SJCRH30 (cell line): ENCODE results near the gene HIGD1A. TPM values are rescaled to one million over a fixed set of nuclear protein-coding genes. Genes with fewer than 3 reads are reported as not detected.

Experiments
- DNase-seq, 2 experiments: peaks; one replicate each; pipeline ENCODE4 v3.0.0-alpha.2; 2015 to 2020
- H3K27ac ChIP-seq: fragments of 250-450 bp; sonication (Bioruptor Pico); 2 replicates; pipeline ENCODE4 v1.5.1; 2020; ENCODE audit warnings: mild to moderate bottlenecking, moderate library complexity
- H3K27me3 ChIP-seq: fragments of 250-450 bp; sonication (Bioruptor Pico); 2 replicates; pipeline ENCODE4 v1.5.1; 2020; ENCODE audit warnings: mild to moderate bottlenecking, moderate library complexity
- H3K36me3 ChIP-seq: fragments of 250-450 bp; sonication (Bioruptor Pico); 2 replicates; pipeline ENCODE4 v1.5.1; 2020; ENCODE audit warnings: mild to moderate bottlenecking, moderate library complexity
- H3K4me1 ChIP-seq: fragments of 250-450 bp; sonication (Bioruptor Pico); 2 replicates; pipeline ENCODE4 v1.5.1; 2020; ENCODE audit warnings: mild to moderate bottlenecking, moderate library complexity
- H3K4me3 ChIP-seq: fragments of 250-450 bp; sonication (Bioruptor Pico); 2 replicates; pipeline ENCODE4 v1.5.1; 2020; ENCODE audit warnings: mild to moderate bottlenecking, moderate library complexity
- H3K9me3 ChIP-seq: fragments of 250-450 bp; sonication (Bioruptor Pico); replicated peaks from 2 replicates; pipeline ENCODE4 v1.5.1; 2020; ENCODE audit warnings: mild to moderate bottlenecking, moderate library complexity
- total RNA-seq: library from RNA; depleted of rRNA; stranded (reverse); fragments of >200 nt; shearing (Covaris generic); gene quantifications from 2 replicates; pipeline ENCODE4 v1.2.3, GENCODE V29; 2014

Gene HIGD1A
- total RNA-seq, 1 experiment from 2014 or later, result 171 TPM

- H3K36me3 ChIP-seq, result no peaks in the 10 kb centered on the region
These were observed 34.3 kb upstream of the HIGD1A start for GRCh38 chr3:42838571-42838970.

GRCh38 chr3:42836150-42837123 lies 32.1 kb upstream of the HIGD1A start:
- no peak for DNase-seq

More at GRCh38 chr3:42838571-42838970, 34.3 kb upstream of the HIGD1A start:
- DNase-seq, result no peak
- Histone ChIP-seq H3K4me3 (no peak overlapping the region), H3K9me3 (no peaks in the 10 kb centered on the region), H3K27me3 (no peaks in the 10 kb centered on the region), H3K27ac (no peak overlapping the region), H3K4me1 (no peaks in the 10 kb centered on the region)

GRCh38 chr3:42831321-42831713 lies 27.0 kb upstream of the HIGD1A start:
- no peak overlapping the region for H3K4me3 ChIP-seq
- H3K9me3 ChIP-seq, result no peaks in the 10 kb centered on the region
- H3K27ac ChIP-seq, result no peak overlapping the region
- no peaks in the 10 kb centered on the region for H3K27me3 ChIP-seq
- peak; percentile 60 to 72 for DNase-seq
- H3K36me3 ChIP-seq, result no peaks in the 10 kb centered on the region
- H3K4me1 ChIP-seq, result no peaks in the 10 kb centered on the region

More at GRCh38 chr3:42836150-42837123, 32.1 kb upstream of the HIGD1A start:
- Histone ChIP-seq H3K27ac (no peak overlapping the region), H3K27me3 (no peaks in the 10 kb centered on the region), H3K4me3 (no peak overlapping the region), H3K36me3 (no peaks in the 10 kb centered on the region), H3K4me1 (no peaks in the 10 kb centered on the region), H3K9me3 (no peaks in the 10 kb centered on the region)

GRCh38 chr3:42830437-42831320 lies 26.4 kb upstream of the HIGD1A start:
- peak in 1 of 2 experiments; percentile 10 for DNase-seq

GRCh38 chr3:42829628-42830436 lies 25.5 kb upstream of the HIGD1A start:
- Histone ChIP-seq H3K4me3 (no peak overlapping the region), H3K36me3 (no peaks in the 10 kb centered on the region), H3K4me1 (no peaks in the 10 kb centered on the region), H3K27me3 (no peaks in the 10 kb centered on the region), H3K27ac (no peak overlapping the region), H3K9me3 (no peaks in the 10 kb centered on the region)
- no peak for DNase-seq

More at GRCh38 chr3:42830437-42831320, 26.4 kb upstream of the HIGD1A start:
- Histone ChIP-seq H3K4me3 (no peak overlapping the region), H3K27ac (no peak overlapping the region), H3K9me3 (no peaks in the 10 kb centered on the region), H3K36me3 (no peaks in the 10 kb centered on the region), H3K4me1 (no peaks in the 10 kb centered on the region), H3K27me3 (no peaks in the 10 kb centered on the region)

GRCh38 chr3:42829083-42829627 lies 24.9 kb upstream of the HIGD1A start:
- DNase-seq, result no peak
- Histone ChIP-seq H3K27ac (no peak overlapping the region), H3K4me1 (no peaks in the 10 kb centered on the region), H3K9me3 (no peaks in the 10 kb centered on the region), H3K4me3 (no peak overlapping the region), H3K36me3 (no peaks in the 10 kb centered on the region), H3K27me3 (no peaks in the 10 kb centered on the region)

GRCh38 chr3:42827654-42828053 lies 23.4 kb upstream of the HIGD1A start:
- H3K27ac ChIP-seq, result no peak overlapping the region
- no peaks in the 10 kb centered on the region for H3K9me3 ChIP-seq
- H3K27me3 ChIP-seq, result no peaks in the 10 kb centered on the region
- no peak for DNase-seq
- H3K4me1 ChIP-seq, result no peaks in the 10 kb centered on the region
- no peak overlapping the region for H3K4me3 ChIP-seq
- no peaks in the 10 kb centered on the region for H3K36me3 ChIP-seq

- no peak overlapping the region for H3K4me3 ChIP-seq
- H3K9me3 ChIP-seq, result no peaks in the 10 kb centered on the region
- no peaks in the 10 kb centered on the region for H3K27me3 ChIP-seq
- no peak for DNase-seq
- H3K36me3 ChIP-seq, result no peaks in the 10 kb centered on the region
- no peaks in the 10 kb centered on the region for H3K4me1 ChIP-seq
- H3K27ac ChIP-seq, result no peak overlapping the region
These were observed 22.7 kb upstream of the HIGD1A start for GRCh38 chr3:42827023-42827422.

- no peak for DNase-seq
- H3K4me3 ChIP-seq, result no peak overlapping the region
- H3K9me3 ChIP-seq, result no peaks in the 10 kb centered on the region
- H3K27ac ChIP-seq, result no peak overlapping the region
- no peaks in the 10 kb centered on the region for H3K36me3 ChIP-seq
- H3K27me3 ChIP-seq, result no peaks in the 10 kb centered on the region
- H3K4me1 ChIP-seq, result no peaks in the 10 kb centered on the region
These were observed 21.9 kb upstream of the HIGD1A start for GRCh38 chr3:42826141-42826540.

- DNase-seq, result no peak
- Histone ChIP-seq H3K27me3 (no peaks in the 10 kb centered on the region), H3K4me1 (no peaks in the 10 kb centered on the region), H3K36me3 (no peaks in the 10 kb centered on the region), H3K4me3 (no peak overlapping the region), H3K27ac (no peak overlapping the region), H3K9me3 (no peaks in the 10 kb centered on the region)
These were observed 19.1 kb upstream of the HIGD1A start for GRCh38 chr3:42823351-42823750.

- H3K27ac ChIP-seq, result no peak overlapping the region
- H3K4me1 ChIP-seq, result no peaks in the 10 kb centered on the region
- no peak overlapping the region for H3K4me3 ChIP-seq
- H3K36me3 ChIP-seq, result no peaks in the 10 kb centered on the region
- no peaks in the 10 kb centered on the region for H3K9me3 ChIP-seq
- no peak for DNase-seq
- H3K27me3 ChIP-seq, result no peaks in the 10 kb centered on the region
These were observed 18.5 kb upstream of the HIGD1A start for GRCh38 chr3:42822828-42823227.

- Histone ChIP-seq H3K9me3 (no peaks in the 10 kb centered on the region), H3K27me3 (no peaks in the 10 kb centered on the region), H3K4me3 (no peak overlapping the region), H3K36me3 (no peaks in the 10 kb centered on the region), H3K4me1 (no peaks in the 10 kb centered on the region), H3K27ac (no peak overlapping the region)
- no peak for DNase-seq
These were observed 16.4 kb upstream of the HIGD1A start for GRCh38 chr3:42820746-42821051.

- Histone ChIP-seq H3K9me3 (no peaks in the 10 kb centered on the region), H3K4me3 (no peak overlapping the region), H3K27me3 (no peaks in the 10 kb centered on the region), H3K4me1 (no peaks in the 10 kb centered on the region), H3K27ac (no peak overlapping the region), H3K36me3 (no peaks in the 10 kb centered on the region)
- no peak for DNase-seq
These were observed 15.2 kb upstream of the HIGD1A start for GRCh38 chr3:42819351-42819965.

GRCh38 chr3:42815826-42816225 lies 11.5 kb upstream of the HIGD1A start:
- Histone ChIP-seq H3K36me3 (no peaks in the 10 kb centered on the region), H3K4me1 (no peaks in the 10 kb centered on the region)

More at GRCh38 chr3:42815826-42816225, 11.5 kb upstream of the HIGD1A start:
- no peak overlapping the region for H3K27ac ChIP-seq
- no peaks in the 10 kb centered on the region for H3K27me3 ChIP-seq
- no peak for DNase-seq
- no peak overlapping the region for H3K4me3 ChIP-seq
- H3K9me3 ChIP-seq, result no peaks in the 10 kb centered on the region
